ENCODE results near the gene ITIH4.

ITIH4 gene

DNA sequence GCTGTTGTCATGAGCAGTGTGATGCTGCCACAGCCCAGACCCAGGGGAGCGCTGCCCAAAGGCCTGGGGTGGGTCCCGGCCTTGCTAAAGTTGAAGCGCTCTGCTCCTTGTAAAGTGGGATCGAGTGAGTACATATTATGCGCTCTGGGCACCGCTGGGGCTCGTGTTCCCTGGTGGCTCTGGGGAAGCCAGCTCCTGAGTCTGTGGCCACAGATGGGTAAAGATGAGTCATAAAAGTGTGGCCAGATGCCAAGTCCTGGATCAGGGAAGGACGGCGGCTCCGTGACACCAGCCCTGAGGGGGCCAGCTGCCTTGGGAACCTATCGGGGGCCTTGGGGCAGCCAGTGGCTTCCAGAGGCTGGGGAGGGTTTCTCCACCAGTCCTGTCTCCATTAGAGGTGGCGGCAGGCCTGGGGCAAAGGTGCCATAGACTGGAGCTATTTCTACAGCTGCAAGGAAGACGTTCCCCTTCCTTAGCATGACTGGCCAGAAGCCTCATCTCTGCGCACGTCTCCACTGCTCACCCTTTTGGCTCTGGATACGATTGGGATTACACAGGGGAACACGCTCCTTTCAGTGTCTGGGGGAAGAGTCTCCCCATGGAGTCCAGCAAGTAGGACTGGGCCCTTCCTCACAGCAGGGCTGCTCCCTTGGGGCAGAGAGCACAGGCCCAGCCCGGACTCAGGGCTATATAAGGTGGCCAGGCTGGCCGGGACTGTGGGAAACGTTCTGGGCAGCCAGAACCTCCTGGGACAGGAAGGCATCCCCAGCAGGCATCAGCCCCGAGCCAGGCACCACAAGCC lies 1.2 kb upstream of the ITIH4 start:
- DNase-seq = no peak

DNA sequence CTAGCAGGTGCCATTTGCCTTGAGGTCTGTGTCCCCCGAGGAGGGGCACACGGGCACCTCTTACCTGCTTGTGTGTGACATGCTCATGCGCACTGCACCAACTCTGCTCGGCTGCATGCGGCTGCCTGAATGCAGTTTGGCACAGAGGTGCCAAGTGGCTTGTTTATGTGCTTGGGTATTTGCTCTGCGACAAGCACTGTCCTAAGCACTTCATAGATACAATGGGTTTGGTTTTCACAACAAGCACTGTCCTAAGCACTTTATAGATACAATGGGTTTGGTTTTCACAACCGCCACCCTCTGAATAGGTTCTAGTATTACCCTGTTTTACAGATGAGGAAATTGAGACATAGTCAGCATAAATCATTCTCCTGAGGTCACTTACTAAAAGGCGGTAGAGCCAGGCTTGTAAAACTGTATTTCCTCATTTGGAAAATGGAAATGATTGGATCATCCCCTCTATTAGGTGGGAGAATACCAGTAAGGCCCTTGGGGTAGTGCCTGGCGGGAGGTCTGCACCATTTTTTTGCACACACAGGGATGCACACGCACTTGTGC lies 487 bp downstream of the ITIH4 start:
- DNase-seq = no peak
- ATAC-seq = no peak

More for the DNA sequence above, 1.2 kb upstream of the ITIH4 start:
- no peak for ATAC-seq

DNA sequence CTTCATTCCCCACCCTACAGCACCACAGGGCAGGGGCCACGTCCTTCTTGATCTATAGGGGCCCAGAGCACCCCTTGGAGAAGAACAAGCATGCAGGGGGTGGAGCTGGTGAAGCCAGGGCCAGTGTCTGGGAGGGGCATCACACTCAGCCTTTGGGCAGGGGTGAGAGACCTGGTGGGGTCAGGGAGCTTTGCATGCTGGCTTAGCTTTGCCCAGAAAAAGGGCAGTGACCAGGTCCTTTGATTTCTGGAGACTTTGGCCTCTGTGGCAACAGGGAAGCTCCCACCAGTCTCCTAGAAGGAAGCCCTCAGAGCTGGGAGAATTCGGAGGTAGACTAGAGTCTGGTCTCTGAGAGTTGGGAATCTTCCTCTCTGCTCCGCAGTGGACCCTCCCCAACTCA lies 990 bp downstream of the ITIH4 start:
- ATAC-seq (no peak), DNase-seq (no peak)

DNA sequence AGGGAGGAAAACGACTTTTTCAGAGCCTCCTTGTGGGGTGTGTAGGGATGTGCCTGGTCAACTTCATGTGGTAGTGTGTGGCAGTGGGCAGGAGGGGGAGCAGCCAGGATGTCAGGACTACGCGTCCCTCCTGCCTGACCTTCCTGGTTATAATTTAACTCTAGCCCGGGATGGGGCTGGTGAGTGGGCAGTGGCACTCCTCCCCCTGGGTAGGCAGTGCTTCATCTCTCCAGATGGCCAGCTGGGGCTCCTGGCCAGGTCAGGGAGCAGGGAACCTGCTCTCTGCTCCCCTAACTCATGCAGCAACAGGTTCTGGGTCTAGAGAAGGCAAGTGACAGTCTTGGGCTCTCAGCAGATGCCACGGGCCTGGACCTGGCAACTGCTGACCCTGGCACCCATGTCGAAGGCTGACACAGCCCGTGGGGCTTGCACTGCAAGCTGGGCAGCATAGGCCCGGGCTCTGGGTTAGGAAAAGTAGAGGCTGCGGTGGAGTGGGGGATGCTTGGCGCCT lies 2.6 kb downstream of the ITIH4 start:
- DNase-seq = no peak
- ATAC-seq = no peak

DNA sequence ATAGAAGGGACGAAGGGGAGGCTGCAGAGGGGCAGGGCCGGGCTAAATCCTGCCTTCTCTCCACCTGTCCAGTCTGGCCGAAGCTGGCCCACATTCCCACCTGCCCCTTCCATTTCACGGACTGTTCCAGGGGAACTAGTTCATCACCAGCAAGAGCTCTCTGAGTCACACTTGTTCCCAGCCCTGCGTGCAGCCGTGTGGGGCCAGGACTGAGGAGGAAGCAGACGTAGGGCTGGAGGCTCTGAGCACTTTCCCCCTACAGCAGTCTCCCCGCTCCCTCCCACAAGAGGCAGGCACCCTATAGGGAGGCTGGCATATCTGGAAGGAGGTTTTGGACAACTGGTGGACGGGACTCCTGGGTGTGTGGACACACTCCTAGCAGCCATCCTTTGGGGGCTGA lies 3.0 kb downstream of the ITIH4 start:
- ATAC-seq = no peak
- DNase-seq = no peak

DNA sequence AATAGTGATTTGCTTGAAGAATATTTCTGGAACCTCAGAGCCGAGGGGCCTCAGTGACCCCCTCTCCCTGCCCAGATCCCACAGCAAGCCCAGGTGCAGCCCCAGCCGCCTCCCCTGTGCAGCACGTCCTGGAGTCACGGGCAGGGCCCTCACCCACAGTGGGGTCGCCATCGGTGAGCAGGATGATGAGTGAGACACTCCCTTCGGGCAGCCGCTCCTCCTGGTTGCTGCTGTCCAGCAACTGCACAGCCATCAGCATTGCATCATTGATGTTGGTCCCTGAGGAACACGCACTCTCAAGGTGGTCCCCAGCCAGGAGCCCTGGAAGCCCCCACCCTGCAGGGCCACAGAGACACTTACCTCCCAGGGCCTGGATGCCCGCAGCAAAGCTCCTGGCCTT lies 6.4 kb downstream of the ITIH4 start:
- no peak for DNase-seq
- no peak for ATAC-seq

DNA sequence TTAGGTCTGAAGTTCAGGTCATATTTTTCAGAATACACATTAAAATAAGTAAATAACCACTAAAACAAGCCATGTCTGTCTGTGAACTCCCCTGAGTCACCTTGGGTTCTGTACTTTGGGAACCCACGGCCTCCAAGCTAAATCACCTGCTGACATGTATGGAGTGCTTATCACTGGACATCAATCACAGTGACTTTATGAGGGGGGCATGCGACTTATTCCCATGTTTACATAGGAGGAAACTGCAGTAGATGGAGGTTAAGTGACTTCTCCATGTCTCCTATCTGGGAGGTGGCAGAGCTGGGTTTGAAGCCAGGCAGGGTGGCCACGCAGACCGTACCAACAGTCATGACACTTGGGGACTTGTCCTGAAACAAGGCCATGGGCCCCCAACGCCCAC lies 8.1 kb downstream of the ITIH4 start:
- ATAC-seq (no peak), DNase-seq (no peak)

DNA sequence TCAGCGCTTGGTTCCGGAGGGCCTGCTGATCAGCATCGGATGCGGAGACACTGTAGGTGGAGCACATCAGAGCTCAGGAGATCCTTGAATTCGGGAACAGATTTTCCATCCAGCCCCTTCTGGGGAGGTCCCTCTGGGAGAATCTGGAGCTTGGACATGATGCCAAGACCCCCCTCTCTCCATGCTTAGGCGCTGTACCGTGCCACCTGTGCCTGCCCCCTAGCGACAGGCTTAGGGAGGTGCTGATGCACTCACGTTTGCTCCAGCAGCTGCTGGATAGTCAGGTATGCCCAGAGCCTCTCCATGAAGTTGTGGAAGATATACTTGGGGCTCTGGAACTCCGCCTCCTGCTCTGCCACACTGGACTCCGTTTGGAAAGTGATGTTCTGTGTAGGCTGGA lies 9.7 kb downstream of the ITIH4 start:
- ATAC-seq (peak; percentile 53), DNase-seq (peak; percentile 45)

DNA sequence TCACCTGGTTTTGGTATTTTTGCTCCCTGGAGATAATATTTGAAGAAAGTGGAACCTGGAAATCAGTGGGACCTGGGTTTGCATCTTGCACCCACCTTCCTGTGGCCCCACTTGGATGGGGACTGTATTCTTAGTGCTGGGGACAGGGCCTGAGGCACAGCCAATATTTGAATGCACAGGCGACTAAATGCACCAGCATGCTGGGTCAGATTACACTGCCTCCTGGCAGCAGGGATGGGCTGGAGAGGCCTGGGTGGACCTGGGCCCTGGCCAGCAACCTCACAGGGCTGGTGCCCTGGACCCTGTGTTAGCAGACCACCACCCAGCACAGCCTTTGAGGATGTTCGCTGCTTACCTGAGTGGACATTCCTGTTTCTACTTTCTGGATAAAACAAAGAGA lies 10.5 kb downstream of the ITIH4 start:
- ATAC-seq (no peak), DNase-seq (no peak)

DNA sequence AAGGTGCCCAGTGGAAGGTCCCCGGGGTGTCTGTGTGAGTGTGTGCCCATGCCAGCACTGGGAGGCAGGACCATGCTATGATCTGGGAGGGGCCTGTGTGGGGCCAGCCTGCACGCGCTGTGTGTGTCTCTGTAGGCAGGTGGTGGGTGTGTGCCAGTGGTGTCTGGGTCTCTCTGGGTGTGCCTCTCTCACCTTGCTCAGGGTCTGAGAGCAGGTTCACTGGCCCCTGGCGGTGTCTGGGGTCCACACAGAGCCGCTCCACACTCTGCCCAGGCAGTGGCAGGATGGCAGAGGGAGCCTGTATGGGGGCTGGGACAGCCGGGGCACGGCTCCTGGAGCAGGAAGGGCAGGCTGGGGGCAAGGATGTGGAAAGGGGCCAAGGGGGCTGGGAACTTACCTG lies 12.6 kb downstream of the ITIH4 start:
- ATAC-seq (peak; percentile 12), DNase-seq (no peak)

DNA sequence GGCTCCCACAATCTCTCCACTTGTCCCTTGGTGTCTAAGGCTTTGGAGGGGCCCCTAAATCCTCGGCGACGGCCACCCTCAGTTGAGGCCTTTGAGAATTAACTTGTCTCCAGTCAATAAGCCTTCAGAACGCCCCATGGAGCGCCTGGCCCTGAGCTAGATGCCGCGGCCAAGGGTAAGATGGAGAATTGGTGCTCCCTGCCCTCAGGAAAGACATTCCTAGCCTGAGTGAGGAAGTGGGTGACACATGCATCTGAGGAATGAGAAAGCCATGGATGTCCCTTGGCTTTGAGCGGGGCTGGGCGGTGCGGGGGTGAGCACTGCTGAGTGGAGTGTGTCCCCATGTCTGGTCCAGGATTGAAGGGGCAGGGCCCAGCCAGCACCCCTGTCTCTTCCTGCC lies 13.3 kb downstream of the ITIH4 start:
- no peak for ATAC-seq
- no peak for DNase-seq

DNA sequence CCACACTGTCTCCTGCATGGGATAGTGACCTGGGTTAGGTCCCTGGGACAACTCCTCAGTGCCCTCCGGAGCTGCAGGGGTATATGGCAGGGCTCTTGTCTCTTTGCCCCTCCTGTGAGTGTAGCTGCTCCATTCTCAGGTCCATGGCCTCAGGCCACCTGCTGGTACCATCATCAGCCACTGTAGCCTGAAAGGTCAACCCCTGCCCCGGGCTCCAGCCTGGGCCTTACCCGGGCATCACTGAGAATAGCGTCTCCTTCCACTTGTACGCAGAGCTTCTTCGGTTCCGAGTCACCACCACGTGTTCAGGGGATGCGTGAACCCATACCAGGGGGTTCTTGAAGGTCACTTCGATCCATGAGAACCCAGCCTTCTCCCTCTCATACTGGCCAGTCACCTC lies 13.8 kb downstream of the ITIH4 start:
- DNase-seq (no peak), ATAC-seq (no peak)

DNA sequence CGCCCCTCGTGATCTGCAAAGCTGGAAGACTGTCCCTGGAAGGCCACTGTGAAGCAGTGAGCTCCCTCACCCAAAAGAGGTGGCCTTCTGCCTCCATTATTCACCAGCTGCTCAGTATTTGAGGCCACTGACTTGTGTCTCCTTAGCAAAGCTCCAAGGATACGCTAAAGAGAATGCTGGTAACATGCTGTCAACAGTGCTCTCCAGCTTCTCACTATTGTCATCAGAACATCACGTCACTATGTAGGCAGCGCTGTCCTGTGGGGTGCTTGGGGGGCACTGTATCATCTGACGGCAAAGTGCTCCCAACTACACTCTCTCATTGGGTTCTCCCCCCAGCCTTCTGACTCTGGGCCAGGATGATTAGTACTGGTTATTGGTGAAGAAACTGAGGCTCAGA lies 14.3 kb downstream of the ITIH4 start:
- DNase-seq = no peak
- no peak for ATAC-seq

DNA sequence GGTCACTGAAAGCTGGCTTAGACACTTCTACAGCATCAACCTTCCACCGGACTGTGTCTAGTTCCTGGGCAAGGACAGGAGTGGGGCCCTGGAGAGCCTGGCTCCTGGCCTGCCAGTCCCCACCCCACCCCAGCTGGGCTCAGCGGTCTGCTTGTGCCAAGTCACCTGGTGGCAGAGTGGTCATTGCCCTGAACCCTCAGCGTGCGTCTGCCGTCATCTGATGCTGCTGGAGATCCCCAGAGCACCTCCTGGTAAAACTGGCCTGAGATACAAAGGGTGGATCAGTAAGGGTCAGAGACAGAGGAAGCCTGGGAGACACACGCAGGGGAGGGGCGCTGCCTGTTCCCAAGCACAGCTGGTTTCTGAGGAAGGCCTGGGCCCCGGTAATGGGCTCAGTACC lies 16.7 kb downstream of the ITIH4 start:
- no peak for DNase-seq

DNA sequence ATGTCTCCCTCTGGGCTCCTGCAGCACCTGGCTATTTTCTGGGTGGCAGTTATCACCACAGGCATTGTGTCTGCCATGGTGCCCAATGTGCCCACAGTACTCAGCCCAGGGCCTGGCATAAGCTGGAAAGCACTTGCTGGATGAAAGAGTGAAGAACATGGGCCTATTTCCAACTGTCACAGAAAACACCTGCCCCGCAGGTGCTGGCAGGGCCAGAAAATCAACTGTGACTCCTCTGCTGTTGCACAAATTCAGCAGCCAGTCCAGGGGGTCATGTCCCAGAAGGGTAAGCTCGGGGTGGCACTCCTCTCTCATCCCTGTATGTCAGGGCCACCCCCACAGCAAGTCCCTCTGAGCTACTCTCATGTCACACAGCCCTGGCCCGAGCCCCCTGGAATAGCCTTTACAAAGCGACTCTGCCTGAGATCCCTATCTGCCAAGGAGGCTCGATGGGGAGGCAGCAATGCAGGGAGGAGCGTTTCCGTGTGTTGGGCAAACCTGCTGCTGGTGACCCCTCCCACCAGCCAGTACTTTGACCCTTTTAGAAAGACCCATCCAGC lies 18.9 kb downstream of the ITIH4 start:
- ATAC-seq = no peak
- DNase-seq = no peak

More for the DNA sequence above, 16.7 kb downstream of the ITIH4 start:
- no peak for ATAC-seq

DNA sequence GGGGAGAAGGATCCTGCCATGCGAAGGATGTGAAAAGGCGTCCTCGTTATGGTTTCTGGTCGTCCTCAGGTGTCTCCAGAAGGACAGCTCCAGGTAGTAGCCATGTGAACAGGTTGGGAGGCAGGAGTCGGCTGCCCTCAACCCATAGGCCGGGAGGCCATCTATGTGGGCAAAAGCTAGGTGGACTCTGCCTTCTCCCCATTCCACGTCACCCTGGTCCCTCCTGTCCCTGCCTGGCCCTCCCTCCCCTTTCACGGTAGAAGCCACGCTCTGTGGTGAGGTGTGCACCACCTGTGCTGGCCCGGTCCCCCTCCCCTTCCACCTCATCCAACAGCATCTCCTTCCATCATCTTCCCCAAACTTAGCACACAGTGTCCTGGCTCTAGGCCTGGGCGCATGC lies 19.5 kb downstream of the ITIH4 start:
- DNase-seq (no peak), ATAC-seq (no peak)

DNA sequence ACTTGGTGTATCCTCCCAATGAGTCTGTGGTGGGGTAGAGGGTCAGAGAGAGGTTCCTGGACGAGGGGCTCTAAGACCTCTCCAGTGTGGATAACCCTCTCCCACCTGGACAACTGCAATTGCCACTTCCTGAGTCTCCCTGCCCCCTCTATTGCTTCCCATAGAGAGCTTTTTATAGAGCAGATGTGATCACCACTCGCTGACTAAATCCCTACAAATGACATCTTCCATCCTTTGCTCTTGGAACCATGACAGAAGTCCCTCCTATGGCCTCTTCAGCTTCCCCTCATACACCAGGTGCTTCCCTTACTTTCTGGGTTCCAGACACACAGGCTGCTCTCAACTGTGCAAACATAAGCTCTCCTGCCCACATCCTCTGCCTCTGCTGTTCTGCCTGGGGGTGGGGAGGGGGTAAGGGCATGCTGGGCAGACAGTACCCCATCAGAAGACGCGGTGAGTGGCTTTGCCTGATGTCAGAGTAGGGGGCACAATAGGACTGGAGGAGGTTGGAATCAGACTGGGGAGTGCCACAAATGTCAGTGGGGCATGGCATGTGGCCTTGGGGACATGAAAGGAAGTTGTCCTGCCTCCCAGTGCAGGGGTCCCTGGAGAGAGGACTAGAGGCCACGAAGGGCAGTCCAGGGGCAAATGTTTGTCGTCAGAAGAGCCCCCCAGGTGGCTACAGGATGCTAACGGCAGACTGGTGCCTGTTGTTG lies 20.7 kb downstream of the ITIH4 start:
- DNase-seq (no peak), ATAC-seq (no peak)

DNA sequence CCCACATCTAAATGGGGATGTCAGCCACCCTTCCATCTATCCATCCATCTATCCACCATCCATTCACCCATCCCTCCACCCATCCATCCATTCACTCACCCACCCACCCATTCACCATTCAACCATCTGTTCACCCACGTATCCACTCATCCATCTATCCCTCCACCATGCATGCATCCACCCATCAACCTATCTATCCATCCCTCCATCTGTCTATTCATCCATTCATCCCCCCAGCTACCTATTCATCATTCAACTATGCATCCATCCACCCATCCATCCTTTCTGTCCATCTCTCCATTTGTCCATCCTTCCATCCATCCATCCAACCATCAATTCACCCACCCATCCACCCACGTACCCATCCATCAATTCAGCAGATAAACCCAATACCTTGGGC lies 21.3 kb downstream of the ITIH4 start:
- DNase-seq = no peak
- ATAC-seq = no peak

DNA sequence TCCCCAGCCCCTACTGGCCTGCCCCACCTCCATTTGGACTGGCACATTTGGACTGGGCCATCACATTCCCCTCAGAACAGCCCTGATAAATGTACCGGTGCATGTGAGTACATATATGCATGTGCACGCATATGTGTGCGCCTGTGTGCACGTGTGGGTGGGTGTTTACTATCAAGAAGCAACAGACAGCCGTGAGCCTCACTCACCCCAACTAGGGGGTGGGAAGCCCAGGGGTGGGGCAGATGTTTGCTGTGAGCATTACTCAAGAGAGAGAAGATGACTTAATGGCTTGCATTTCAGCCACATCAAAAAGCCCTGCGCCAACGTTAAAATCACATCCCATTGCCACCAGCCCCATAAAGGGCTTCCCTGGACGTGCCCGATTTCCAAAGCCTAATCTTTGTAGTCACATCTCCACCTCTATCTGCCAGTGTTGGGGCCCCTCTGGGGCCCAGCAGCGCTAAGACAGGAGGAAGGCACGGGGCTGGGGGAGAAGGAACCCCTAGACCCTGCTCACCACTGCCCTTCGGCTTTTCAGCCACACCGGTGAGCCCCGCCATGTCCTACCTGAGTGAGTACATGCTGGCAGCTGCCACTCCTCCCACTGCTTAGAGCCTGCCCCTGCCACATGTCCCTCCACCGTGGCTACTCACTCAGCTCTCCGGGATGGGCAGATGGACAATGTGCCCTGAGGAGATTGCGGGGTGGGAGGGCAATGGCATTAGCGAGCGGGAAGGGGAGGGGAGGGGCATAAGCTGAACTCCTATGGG lies 25.0 kb downstream of the ITIH4 start:
- ATAC-seq (no peak), DNase-seq (no peak)

DNA sequence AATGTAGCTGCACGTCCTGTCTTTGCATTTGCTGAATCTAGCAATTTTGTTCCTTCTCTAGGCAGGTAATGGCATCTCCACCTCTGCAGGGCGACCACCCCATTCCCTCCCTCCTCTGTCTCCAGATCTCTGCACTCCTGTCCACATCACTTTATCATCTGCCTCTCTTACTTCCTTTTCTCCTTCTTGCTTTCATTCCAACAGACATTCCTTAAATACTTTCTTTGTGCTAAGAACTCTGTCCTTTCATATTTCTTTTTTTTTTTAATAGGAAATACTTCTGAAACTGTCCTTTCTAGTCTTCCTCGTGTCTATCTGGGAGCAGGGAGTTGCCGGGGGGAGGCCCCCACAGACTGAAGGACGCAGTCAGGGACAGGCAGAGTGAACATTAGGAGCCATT lies 28.6 kb downstream of the ITIH4 start:
- ATAC-seq (no peak), DNase-seq (no peak)

DNA sequence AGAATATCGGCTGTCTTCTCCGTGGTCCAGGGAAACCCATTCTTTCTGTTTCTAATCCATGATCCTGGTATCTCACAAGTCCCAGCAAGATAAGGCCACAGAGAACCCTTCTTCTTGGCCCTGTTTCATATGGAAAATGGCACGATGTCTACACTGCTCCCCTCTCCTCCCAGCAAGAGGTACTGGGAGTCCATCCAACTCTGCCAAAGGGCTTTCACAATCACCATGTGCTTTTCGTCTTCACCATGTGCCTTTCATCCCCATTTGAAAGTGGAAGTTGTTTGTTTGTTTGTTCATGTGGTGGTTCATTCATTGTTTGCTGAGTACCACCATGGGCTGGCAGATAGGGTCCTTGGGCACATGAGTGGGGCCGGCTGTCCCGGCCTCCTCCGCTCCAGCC lies 30.4 kb downstream of the ITIH4 start:
- no peak for DNase-seq
- no peak for ATAC-seq

DNA sequence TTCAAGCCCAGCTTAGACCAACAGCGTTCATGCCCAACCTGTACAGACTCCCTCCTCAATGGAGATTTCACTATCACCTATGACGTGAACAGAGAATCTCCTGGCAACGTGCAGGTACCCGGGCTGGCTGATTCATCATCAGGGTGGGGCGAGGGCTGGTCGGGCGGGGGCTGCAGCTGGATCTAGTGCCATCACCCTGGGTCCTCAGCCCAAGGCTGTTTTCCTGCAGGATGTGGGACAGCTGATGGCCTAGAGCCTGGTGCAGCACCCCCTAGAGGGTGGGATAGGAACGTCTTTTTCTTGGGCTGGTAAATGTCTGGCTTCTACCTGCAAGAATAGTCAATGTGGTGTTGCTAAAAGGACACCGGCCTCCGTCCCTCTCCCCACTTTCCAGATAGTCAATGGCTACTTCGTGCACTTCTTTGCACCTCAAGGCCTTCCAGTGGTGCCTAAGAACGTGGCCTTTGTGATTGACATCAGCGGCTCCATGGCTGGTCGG lies 31.4 kb downstream of the ITIH4 start:
- ATAC-seq = no peak
- DNase-seq = peak; percentile 26

All from stimulated activated naive CD8-positive, alpha-beta T cell treated with anti-CD3 and anti-CD28 coated beads, Interleukin-15, Interleukin-2, amounts not matched to agents 100 U/mL and 50 U/mL, for 24 hours (primary cell).